Endothelial cell of umbilical vein (primary cell): ENCODE measurements around the gene ASL.
"Not testable (repeated sequence)": the region's sequence is repeated elsewhere in the genome, so short reads cannot be mapped to it uniquely, and the experiment has no call there.

Experiments
- EZH2 ChIP-seq: IDR thresholded peaks from 2 replicates; pipeline ENCODE4 v1.6.1; 2012; ENCODE audit warnings: borderline replicate concordance, low read depth, mild to moderate bottlenecking, moderate library complexity, low read length, inconsistent platforms; ENCODE audit not compliant: severe bottlenecking
- FOS ChIP-seq: IDR thresholded peaks from 2 replicates; pipeline ENCODE4 v1.6.1; 2011; ENCODE audit warnings: mild to moderate bottlenecking, low read length, moderate library complexity, borderline replicate concordance; ENCODE audit not compliant: insufficient read depth
- GATA2 ChIP-seq: IDR thresholded peaks from 2 replicates; pipeline ENCODE4 v1.7.0; 2011; ENCODE audit warnings: low read depth, mild to moderate bottlenecking, moderate library complexity, mixed read lengths, low read length; ENCODE audit not compliant: insufficient read length, insufficient read depth
- JUN ChIP-seq: IDR thresholded peaks from 2 replicates; pipeline ENCODE4 v1.6.1; 2011; ENCODE audit warnings: borderline replicate concordance, low read depth; ENCODE audit not compliant: insufficient read length, insufficient read depth
- MYC ChIP-seq: IDR thresholded peaks from one replicate; pipeline ENCODE4 v1.6.1; 2011; ENCODE audit warnings: mild to moderate bottlenecking, low read depth, low read length
- POLR2A ChIP-seq: IDR thresholded peaks from 2 replicates; pipeline ENCODE4 v1.6.1; 2012; ENCODE audit warnings: low read depth, mild to moderate bottlenecking, control low read depth, low read length
- POLR2AphosphoS5 ChIP-seq: IDR thresholded peaks from 2 replicates; pipeline ENCODE4 v1.6.1; 2012; ENCODE audit warnings: low read depth, mild to moderate bottlenecking, control low read depth, low read length, moderate library complexity; ENCODE audit not compliant: insufficient read depth
- TF ChIP-seq, protein P1 (sequence below), 2 donors: IDR thresholded peaks; 1 replicate in 1 of 2; 2 replicates in 1 of 2; pipeline ENCODE4 v1.5.1; 2011; ENCODE audit warnings: low read length in 2 of 2, mild to moderate bottlenecking in 2 of 2, moderate library complexity in 2 of 2, control low read depth in 1 of 2, inconsistent platforms in 1 of 2, low read depth in 1 of 2; ENCODE audit not compliant: insufficient read depth in 1 of 2; ENCODE audit errors: extremely low read depth in 1 of 2
- TF ChIP-seq, protein P2 (sequence below): IDR thresholded peaks from 2 replicates; pipeline ENCODE4 v1.6.1; 2011; ENCODE audit not compliant: insufficient read depth, insufficient read length

DNA sequence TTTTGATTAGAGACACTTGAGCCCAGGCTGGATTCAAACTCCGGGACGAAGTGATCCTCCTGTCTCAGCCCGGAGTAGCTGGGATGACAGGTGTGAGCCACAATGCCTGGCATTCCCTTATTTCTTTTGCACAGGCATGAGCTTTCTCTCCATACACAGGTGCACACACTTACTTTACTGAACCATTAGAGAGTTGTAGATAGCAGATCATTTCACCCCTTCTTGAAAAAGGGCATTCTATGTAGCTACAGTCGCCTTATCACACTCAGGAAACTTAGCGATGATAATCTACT, 48.9 kb downstream of the ASL start:
- TF ChIP-seq, protein P1, sequence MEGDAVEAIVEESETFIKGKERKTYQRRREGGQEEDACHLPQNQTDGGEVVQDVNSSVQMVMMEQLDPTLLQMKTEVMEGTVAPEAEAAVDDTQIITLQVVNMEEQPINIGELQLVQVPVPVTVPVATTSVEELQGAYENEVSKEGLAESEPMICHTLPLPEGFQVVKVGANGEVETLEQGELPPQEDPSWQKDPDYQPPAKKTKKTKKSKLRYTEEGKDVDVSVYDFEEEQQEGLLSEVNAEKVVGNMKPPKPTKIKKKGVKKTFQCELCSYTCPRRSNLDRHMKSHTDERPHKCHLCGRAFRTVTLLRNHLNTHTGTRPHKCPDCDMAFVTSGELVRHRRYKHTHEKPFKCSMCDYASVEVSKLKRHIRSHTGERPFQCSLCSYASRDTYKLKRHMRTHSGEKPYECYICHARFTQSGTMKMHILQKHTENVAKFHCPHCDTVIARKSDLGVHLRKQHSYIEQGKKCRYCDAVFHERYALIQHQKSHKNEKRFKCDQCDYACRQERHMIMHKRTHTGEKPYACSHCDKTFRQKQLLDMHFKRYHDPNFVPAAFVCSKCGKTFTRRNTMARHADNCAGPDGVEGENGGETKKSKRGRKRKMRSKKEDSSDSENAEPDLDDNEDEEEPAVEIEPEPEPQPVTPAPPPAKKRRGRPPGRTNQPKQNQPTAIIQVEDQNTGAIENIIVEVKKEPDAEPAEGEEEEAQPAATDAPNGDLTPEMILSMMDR (IDR thresholded peaks at IDR 0.05; ENCODE audit: extremely low read depth in 1 of 2, insufficient read depth in 1 of 2, low read depth in 1 of 2, low read length in 2 of 2) = not testable (repeated sequence)
- TF ChIP-seq POLR2A, EZH2, POLR2AphosphoS5, MYC, JUN, GATA2, FOS: not testable (repeated sequence)
- TF ChIP-seq, protein P2, sequence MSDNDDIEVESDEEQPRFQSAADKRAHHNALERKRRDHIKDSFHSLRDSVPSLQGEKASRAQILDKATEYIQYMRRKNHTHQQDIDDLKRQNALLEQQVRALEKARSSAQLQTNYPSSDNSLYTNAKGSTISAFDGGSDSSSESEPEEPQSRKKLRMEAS = not testable (repeated sequence)
